NCI-H2107 (cell line): ENCODE measurements around the gene CDH12.
"Not testable (repeated sequence)": the region's sequence is repeated elsewhere in the genome, so short reads cannot be mapped to it uniquely, and the experiment has no call there.

ENCODE experiments used
- DNase-seq: peaks from one replicate; lab custom pipeline; 2025; lab: John Stamatoyannopoulos, UW

CDH12 gene

GRCh38 chr5:22852807-22853660, at the start of gene CDH12:
Gene CDH12 (minus strand): TSS chr5:22853344.
- DNase-seq: no peak

- no peak for DNase-seq
Observed at GRCh38 chr5:22901885-22902284, 48.7 kb upstream of the CDH12 start.

- no peak for DNase-seq
Observed at GRCh38 chr5:22900801-22901310, 47.7 kb upstream of the CDH12 start.

GRCh38 chr5:22899341-22899740, 46.2 kb upstream of the CDH12 start:
- no peak for DNase-seq

- no peak for DNase-seq
Observed at GRCh38 chr5:22896152-22896551, 43.0 kb upstream of the CDH12 start.

GRCh38 chr5:22892441-22892840, 39.3 kb upstream of the CDH12 start:
- no peak for DNase-seq

- DNase-seq: no peak
Observed at GRCh38 chr5:22889720-22890119, 36.6 kb upstream of the CDH12 start.

GRCh38 chr5:22887566-22887965, 34.4 kb upstream of the CDH12 start:
- DNase-seq: no peak

GRCh38 chr5:22858911-22859310, 5.8 kb upstream of the CDH12 start:
- DNase-seq: not testable (repeated sequence)

- no peak for DNase-seq
Observed at GRCh38 chr5:22855824-22856223, 2.7 kb upstream of the CDH12 start.

- DNase-seq: no peak
Observed at GRCh38 chr5:22850981-22851380, 2.2 kb downstream of the CDH12 start.

GRCh38 chr5:22846693-22847092, 6.5 kb downstream of the CDH12 start:
- no peak for DNase-seq

- no peak for DNase-seq
Observed at GRCh38 chr5:22844636-22845035, 8.5 kb downstream of the CDH12 start.

GRCh38 chr5:22844155-22844554, 9.0 kb downstream of the CDH12 start:
- DNase-seq: no peak

- DNase-seq: no peak
Observed at GRCh38 chr5:22842574-22842973, 10.6 kb downstream of the CDH12 start.

- no peak for DNase-seq
Observed at GRCh38 chr5:22837803-22838202, 15.3 kb downstream of the CDH12 start.

GRCh38 chr5:22835686-22836085, 17.5 kb downstream of the CDH12 start:
- DNase-seq: no peak

- no peak for DNase-seq
Observed at GRCh38 chr5:22793463-22793862, 59.7 kb downstream of the CDH12 start.

GRCh38 chr5:22787807-22788206, 65.3 kb downstream of the CDH12 start:
- no peak for DNase-seq

GRCh38 chr5:22787398-22787797, 65.7 kb downstream of the CDH12 start:
- DNase-seq: no peak

- no peak for DNase-seq
Observed at GRCh38 chr5:22780756-22781155, 72.4 kb downstream of the CDH12 start.

- no peak for DNase-seq
Observed at GRCh38 chr5:22779499-22779898, 73.6 kb downstream of the CDH12 start.

- DNase-seq: no peak
Observed at GRCh38 chr5:22776285-22776684, 76.9 kb downstream of the CDH12 start.

GRCh38 chr5:22774214-22774613, 78.9 kb downstream of the CDH12 start:
- DNase-seq: not testable (repeated sequence)
